NOMO-1 treated with DMSO at 0.1 percent for 48 hours (cell line): ENCODE measurements around the gene TBX10.

Experiments used
- DNase-seq: peaks from one replicate; lab custom pipeline; 2025; ENCODE audit not compliant: unreplicated experiment; lab: John Stamatoyannopoulos, UW

Gene TBX10

DNA sequence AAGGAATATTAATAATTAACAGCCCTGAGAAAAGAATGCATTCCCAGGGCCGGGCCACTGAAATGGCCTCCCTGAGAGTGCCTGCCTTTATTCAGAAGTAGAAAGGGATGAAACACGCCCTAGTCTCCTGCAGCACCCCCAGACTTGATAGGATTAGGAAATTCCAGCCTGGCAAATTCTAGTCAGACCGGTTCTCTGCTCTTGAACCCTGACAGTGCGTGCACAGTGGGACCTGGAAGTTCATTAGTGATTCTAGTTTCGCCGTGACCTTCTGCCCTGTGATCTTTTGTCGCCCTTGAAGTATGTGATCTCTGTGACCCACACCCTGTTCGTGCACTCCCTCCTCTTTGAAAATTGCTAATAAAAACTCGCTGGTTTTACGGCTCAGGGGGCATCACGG lies 58.1 kb downstream of the TBX10 start:
- no peak for DNase-seq
